ENCODE results near the gene CDK2.

- TF ChIP-seq CTCF (IDR thresholded peaks at IDR 0.05) (no peak), POLR2A (IDR thresholded peaks at IDR 0.05) (no peak)
These were observed 30.9 kb upstream of the CDK2 start for GRCh38 chr12:55935738-55936151.
